HepG2 (cell line): ENCODE results near the gene TTLL11.

ENCODE experiments used
- FOXM1 ChIP-seq: sonication (generic); formaldehyde crosslinking; IDR thresholded peaks from 2 replicates; pipeline ENCODE4 v1.5.0; 2020; ENCODE audit warnings: missing genetic modification reagents
- KLF16 ChIP-seq, 2 experiments: sonication (generic) in 1 of 2; formaldehyde crosslinking in 1 of 2; IDR thresholded peaks; 2 replicates each; pipeline versions ENCODE4 v1.6.1 to v1.8.0; 2016 to 2023; ENCODE audit warnings: missing genetic modification reagents in 2 of 2, missing compliant biosample characterization in 1 of 2
- MAZ ChIP-seq, 2 experiments: sonication (generic) in 1 of 2; formaldehyde crosslinking in 1 of 2; IDR thresholded peaks; 2 replicates each; pipeline versions ENCODE4 v1.5.0 to v1.6.1; 2012 to 2020; ENCODE audit warnings: low read depth in 2 of 2, mild to moderate bottlenecking in 2 of 2, borderline replicate concordance in 1 of 2, improper control_type of control experiment in 1 of 2, low read length in 1 of 2, missing genetic modification reagents in 1 of 2, moderate library complexity in 1 of 2
- POLR2AphosphoS5 ChIP-seq: IDR thresholded peaks from 2 replicates; pipeline ENCODE4 v1.6.1; 2012; ENCODE audit warnings: low read depth, low read length
- TAF1 ChIP-seq: sonication (generic); formaldehyde crosslinking; IDR thresholded peaks from 2 replicates; pipeline ENCODE4 v1.4.0; 2020; ENCODE audit warnings: missing genetic modification reagents

- no peak for TF ChIP-seq KLF16 (CRISPR knock-in tag; IDR thresholded peaks at IDR 0.05)
- TF ChIP-seq TAF1 (CRISPR knock-in tag): no peak
- TF ChIP-seq POLR2AphosphoS5: no peak
- TF ChIP-seq FOXM1: no peak
- TF ChIP-seq MAZ (IDR thresholded peaks at IDR 0.05; ENCODE audit: borderline replicate concordance, low read depth, low read length): no peak
- TF ChIP-seq MAZ (CRISPR knock-in tag; IDR thresholded peaks at IDR 0.05; ENCODE audit: low read depth): no peak
These were observed 100.4 kb downstream of the TTLL11 start for GRCh38 chr9:121992571-121993212.
